CD4-positive, alpha-beta T cell (primary cell): ENCODE data around the gene FAM53A. TPM values are rescaled to one million over a fixed set of nuclear protein-coding genes. Genes with fewer than 3 reads are reported as not detected.

ENCODE experiments used
- ATAC-seq: fragments of 200-7000 bp; cut with Tn5 transposase; one replicate; pipeline ENCODE4 v1.10.0; 2022; ENCODE audit warnings: mild to moderate bottlenecking; ENCODE audit not compliant: poor library complexity
- CTCF ChIA-PET: fragments of 350-600 bp; sonication (Branson Sonifier 250); formaldehyde crosslinking; loops from one replicate; lab custom pipeline; 2021; ENCODE audit warnings: antibody characterized with exemption, inconsistent platforms; lab: Charles Lee
- POLR2A ChIA-PET: fragments of 350-600 bp; sonication (Branson Sonifier 250); formaldehyde crosslinking; loops from one replicate; lab custom pipeline; 2021; ENCODE audit warnings: antibody characterized with exemption, inconsistent platforms; lab: Charles Lee
- DNase-seq, 14 experiments: peaks; one replicate each; pipeline ENCODE4 v3.0.0-alpha.2; 2013 to 2020; ENCODE audit warnings: mixed read lengths in 2 of 14
- H3K27ac ChIP-seq, 2 donors: one replicate each; pipeline versions ENCODE4 v1.5.1 to v1.7.0; 2013; ENCODE audit warnings: low read length in 2 of 2, low read depth in 1 of 2, mild to moderate bottlenecking in 1 of 2
- H3K27me3 ChIP-seq, 2 experiments: 1 replicate in 1 of 2; 2 replicates in 1 of 2; pipeline versions ENCODE4 v1.6.1 to v1.7.0; 2013; ENCODE audit warnings: low read length in 2 of 2, control low read depth in 1 of 2, mild to moderate bottlenecking in 1 of 2, moderate library complexity in 1 of 2; ENCODE audit not compliant: insufficient read depth in 2 of 2, control insufficient read depth in 1 of 2
- H3K36me3 ChIP-seq: one replicate; pipeline ENCODE4 v1.6.1; 2013; ENCODE audit warnings: low read length, control low read depth; ENCODE audit not compliant: insufficient read depth
- H3K4me1 ChIP-seq: one replicate; pipeline ENCODE4 v1.6.1; 2013; ENCODE audit warnings: low read length, control low read depth; ENCODE audit not compliant: insufficient read depth
- H3K4me3 ChIP-seq: one replicate; pipeline ENCODE4 v1.5.1; 2013; ENCODE audit warnings: mild to moderate bottlenecking, low read length, moderate library complexity
- H3K9me3 ChIP-seq, 2 experiments: 1 replicate in 1 of 2; 2 replicates in 1 of 2; pipeline versions ENCODE4 v1.6.1 to v1.7.0; 2013; ENCODE audit warnings: low read length in 2 of 2, mild to moderate bottlenecking in 2 of 2, control low read depth in 1 of 2, moderate library complexity in 1 of 2; ENCODE audit not compliant: control insufficient read depth in 1 of 2, insufficient read depth in 1 of 2
- H3K27ac Mint-ChIP-seq: one replicate; pipeline ENCODE4 v1.8.0; 2020; ENCODE audit warnings: mixed read lengths
- H3K27me3 Mint-ChIP-seq: one replicate; pipeline ENCODE4 v1.8.0; 2021; ENCODE audit warnings: mixed read lengths
- H3K36me3 Mint-ChIP-seq: one replicate; pipeline ENCODE4 v1.8.0; 2021; ENCODE audit warnings: low read depth, mixed read lengths
- H3K4me1 Mint-ChIP-seq: one replicate; pipeline ENCODE4 v1.8.0; 2021; ENCODE audit warnings: low read depth, mixed read lengths
- H3K4me3 Mint-ChIP-seq: one replicate; pipeline ENCODE4 v1.8.0; 2020; ENCODE audit warnings: mild to moderate bottlenecking, mixed read lengths
- H3K9me3 Mint-ChIP-seq: one replicate; pipeline ENCODE4 v1.8.0; 2020; ENCODE audit warnings: mixed read lengths
- CTCF ChIP-seq: fragments of 200-600 bp; IDR thresholded peaks from one replicate; pipeline ENCODE4 v1.8.0; 2022; ENCODE audit warnings: antibody characterized with exemption, mild to moderate bottlenecking
- intact Hi-C, 2 experiments: fragments of 100-400 bp; cut with DNase I in 1 of 2; cut with micrococcal nuclease in 1 of 2; formaldehyde crosslinking; loops; one replicate each; pipeline versions ENCODE4 v1.15.1 to v1.9.0; 2023 to 2025; cut with DNase I, micrococcal nuclease
- total RNA-seq, 174 experiments: library from RNA in 2 of 174; stranded (reverse) in 2 of 174; gene quantifications; one replicate each; pipeline ENCODE4 v1.2.3 and lab custom pipeline; 2021 to 2026

The FAM53A gene
- total RNA-seq, 2 experiments from 2014 or later: 0.93 to 2.4 TPM

- ChIA-PET CTCF (no interaction called here), POLR2A (no interaction called here)
- intact Hi-C loops: no loop called here
- Histone ChIP-seq H3K36me3 (no peaks in the 10 kb centered on the region), H3K27ac (no peak overlapping the region), H3K4me1 (no peaks in the 10 kb centered on the region), H3K27me3 (no peaks in the 10 kb centered on the region), H3K4me3 (no peak overlapping the region), H3K9me3 (no peaks in the 10 kb centered on the region)
- no peak for TF ChIP-seq CTCF
- Mint-ChIP-seq H3K27me3 (no peaks in the 10 kb centered on the region), H3K9me3 (no peaks in the 10 kb centered on the region), H3K36me3 (no peaks in the 10 kb centered on the region), H3K4me1 (no peaks in the 10 kb centered on the region), H3K27ac (no peak overlapping the region), H3K4me3 (no peak overlapping the region)
- ATAC-seq (no peak), DNase-seq (no peak)
These were observed 20.0 kb downstream of the FAM53A start for GRCh38 chr4:1664141-1664540.

GRCh38 chr4:1663549-1663948 is 20.6 kb downstream of the FAM53A start:
- ATAC-seq (no peak), DNase-seq (no peak)
- H3K4me1 Mint-ChIP-seq: no peaks in the 10 kb centered on the region
- no peaks in the 10 kb centered on the region for H3K36me3 Mint-ChIP-seq
- no peaks in the 10 kb centered on the region for H3K36me3 ChIP-seq
- no peaks in the 10 kb centered on the region for H3K4me1 ChIP-seq
- no peak for TF ChIP-seq CTCF
- no peaks in the 10 kb centered on the region for H3K27me3 ChIP-seq
- no peaks in the 10 kb centered on the region for H3K27me3 Mint-ChIP-seq
- no peaks in the 10 kb centered on the region for H3K9me3 ChIP-seq
- ChIA-PET CTCF (no interaction called here), POLR2A (no interaction called here)
- H3K9me3 Mint-ChIP-seq: no peaks in the 10 kb centered on the region
- H3K27ac ChIP-seq: no peak overlapping the region
- H3K4me3 ChIP-seq: no peak overlapping the region
- intact Hi-C loops: no loop called here
- H3K27ac Mint-ChIP-seq: no peak overlapping the region
- no peak overlapping the region for H3K4me3 Mint-ChIP-seq

GRCh38 chr4:1661695-1662094 is 22.4 kb downstream of the FAM53A start:
- ATAC-seq (no peak), DNase-seq (no peak)
- ChIA-PET CTCF (no interaction called here), POLR2A (no interaction called here)
- Histone ChIP-seq H3K27ac (no peak overlapping the region), H3K4me3 (no peak overlapping the region), H3K9me3 (no peaks in the 10 kb centered on the region), H3K4me1 (no peaks in the 10 kb centered on the region), H3K27me3 (no peaks in the 10 kb centered on the region), H3K36me3 (no peaks in the 10 kb centered on the region)
- no peak overlapping the region for H3K4me3 Mint-ChIP-seq
- no peaks in the 10 kb centered on the region for H3K4me1 Mint-ChIP-seq
- no peak overlapping the region for H3K27ac Mint-ChIP-seq
- H3K36me3 Mint-ChIP-seq: no peaks in the 10 kb centered on the region
- no peaks in the 10 kb centered on the region for H3K27me3 Mint-ChIP-seq
- no peaks in the 10 kb centered on the region for H3K9me3 Mint-ChIP-seq
- TF ChIP-seq CTCF: no peak
- intact Hi-C loops: no loop called here
